Measurements from ENCODE around the gene PNPLA7. TPM values are rescaled to one million over a fixed set of nuclear protein-coding genes. Genes with fewer than 3 reads are reported as not detected.

The PNPLA7 gene
- total RNA-seq, 2 experiments from 2014 or later = 1.5 to 10.2 TPM

GRCh38 chr9:137578518-137579258, 28.5 kb upstream of the PNPLA7 start, which contains the start of gene DPH7:
TSS of gene DPH7 (minus strand) at chr9:137578925. CDS start at chr9:137578777, 148 bp downstream.
- Histone ChIP-seq H3K9me3 (ENCODE audit: low read length) (no peaks in the 10 kb centered on the region), H3K27ac (ENCODE audit: low read depth, low read length, poor library complexity, severe bottlenecking) (peak within 1 kb of the TSS; percentile 84), H3K4me1 (ENCODE audit: insufficient read depth, low read length, poor library complexity, severe bottlenecking) (peaks cover 40% of the 10 kb centered on the region), H2AFZ (ENCODE audit: low read length) (peak within 1 kb of the TSS; percentile 63; the same call in 1 of the 2 replicates), H3K9me2 (ENCODE audit: insufficient read depth, low read length) (no peaks in the 10 kb centered on the region), H4K20me1 (ENCODE audit: insufficient read depth, low read length) (peaks cover 12% of the 10 kb centered on the region; the same call in 1 of the 2 replicates), H3K79me2 (ENCODE audit: insufficient read depth, low read depth, low read length) (peaks cover 46% of the 10 kb centered on the region), H3K4me2 (ENCODE audit: low read length) (peak within 1 kb of the TSS; percentile 92), H3K4me3 (ENCODE audit: low read depth, low read length, poor library complexity, severe bottlenecking) (peak within 1 kb of the TSS; percentile 97), H3K36me3 (ENCODE audit: insufficient read depth, low read length) (peaks cover 70% of the 10 kb centered on the region)
- intact Hi-C loops (cut with micrococcal nuclease; ENCODE audit: unreplicated experiment) = loop anchor here (5.0 kb wide), 1 partner anchor 94 kb away; no protein-coding TSS in a partner anchor
- no TSS peak for BruUV-seq (replicated peaks)
- ChIA-PET CTCF (ENCODE audit: unreplicated experiment) (no interaction called here), POLR2A (interaction anchor here (0.6 to 1.1 kb wide), 3 partner anchors 9 to 170 kb away, joined by 3 to 5 read pairs (median 3); no protein-coding TSS in a partner anchor)
- DNase-seq (ENCODE audit: low spot score) = peak; percentile 94
- TF ChIP-seq CTCF (conservative IDR thresholded peaks at IDR 0.05; ENCODE audit: low read length) = peak; percentile 89
- TF ChIP-seq EZH2phosphoT487 (IDR thresholded peaks at IDR 0.05; ENCODE audit: borderline replicate concordance, low read depth, low read length) = no peak

- ChIA-PET POLR2A (interaction anchor here (1.2 kb wide), 1 partner anchor 22 kb away, joined by 3 read pairs; no protein-coding TSS in a partner anchor), CTCF (ENCODE audit: unreplicated experiment) (interaction anchor here (0.6 kb wide), 1 partner anchor 8 kb away, joined by 3 read pairs; no protein-coding TSS in a partner anchor)
- Histone ChIP-seq H3K36me3 (ENCODE audit: insufficient read depth, low read length) (peaks cover 65% of the 10 kb centered on the region), H3K4me2 (ENCODE audit: low read length) (peak overlapping the region; percentile 92), H3K79me2 (ENCODE audit: insufficient read depth, low read depth, low read length) (peaks cover 52% of the 10 kb centered on the region), H3K27ac (ENCODE audit: low read depth, low read length, poor library complexity, severe bottlenecking) (peak overlapping the region; percentile 84), H3K9me2 (ENCODE audit: insufficient read depth, low read length) (no peaks in the 10 kb centered on the region), H3K9me3 (ENCODE audit: low read length) (no peaks in the 10 kb centered on the region), H3K4me3 (ENCODE audit: low read depth, low read length, poor library complexity, severe bottlenecking) (peak overlapping the region; percentile 97), H4K20me1 (ENCODE audit: insufficient read depth, low read length) (peaks cover 12% of the 10 kb centered on the region; the same call in 1 of the 2 replicates), H3K4me1 (ENCODE audit: insufficient read depth, low read length, poor library complexity, severe bottlenecking) (peaks cover 40% of the 10 kb centered on the region), H2AFZ (ENCODE audit: low read length) (no peak overlapping the region)
- DNase-seq (ENCODE audit: low spot score) = peak; percentile 80
- BruUV-seq (replicated peaks) = no TSS peak
- intact Hi-C loops (cut with micrococcal nuclease; ENCODE audit: unreplicated experiment) = loop anchor here (2.0 to 5.0 kb wide), 2 partner anchors 15 to 96 kb away; partner anchors contain the start of gene ZMYND19
- TF ChIP-seq EZH2phosphoT487 (IDR thresholded peaks at IDR 0.05; ENCODE audit: borderline replicate concordance, low read depth, low read length) = no peak
- peak; percentile 76 for TF ChIP-seq CTCF (conservative IDR thresholded peaks at IDR 0.05; ENCODE audit: low read length)
These were observed 25.7 kb upstream of the PNPLA7 start for GRCh38 chr9:137575716-137576411.
